ENCODE data around the gene SLC39A8. TPM values are rescaled to one million over a fixed set of nuclear protein-coding genes. Genes with fewer than 3 reads are reported as not detected.

The SLC39A8 gene
- total and polyA plus RNA-seq, 9 of the 15 experiments (the other 6 are each of a cell fraction or from before 2014, with no cell fraction given), result 8.2 to 30.3 (median 25.0) TPM

GRCh38 chr4:102344520-102344953 is 745 bp downstream of the SLC39A8 start:
- H3K79me2 ChIP-seq (ENCODE audit: control insufficient read depth, insufficient read depth, low read length), result peaks cover 25% of the 10 kb centered on the region; the same call in 2 of the 3 replicates
- H4K20me1 ChIP-seq (replicated peaks; ENCODE audit: control insufficient read depth, insufficient read depth, low read length), result no peaks in the 10 kb centered on the region
- ChIA-PET POLR2A (interaction anchor here (0.6 to 1.0 kb wide), 2 partner anchors 11 to 41 kb away, joined by 3 read pairs; no protein-coding TSS in a partner anchor), CTCF (ENCODE audit: low intra/inter-chr PET ratio) (interaction anchor here (0.9 to 2.1 kb wide), 2 partner anchors 86 kb away, joined by 3 to 16 read pairs; no protein-coding TSS in a partner anchor)
- no peaks in the 10 kb centered on the region for H3K36me3 ChIP-seq (ENCODE audit: control insufficient read depth, insufficient read depth, low read length)
- intact Hi-C loops (cut with micrococcal nuclease) (loop anchor here (2.0 to 10.0 kb wide), 2 partner anchors 88 to 670 kb away; partner anchors contain the start of gene SLC9B1), in situ Hi-C loops (cut with MboI) (no loop called here)
- H3K27ac ChIP-seq (ENCODE audit: extremely low read depth, low read depth, low read length), result peak overlapping the region; percentile 85
- WGBS (ENCODE audit: insufficient coverage, low coverage, missing lambda C conversion rate), result under 1% methylated on average over 47 of the region's 48 CpGs
- no TSS peak for BruUV-seq (replicated peaks)
- no peak for FAIRE-seq
- ATAC-seq, result peak; percentile 85
- H3K4me1 ChIP-seq (replicated peaks in 1 of 2; ENCODE audit: control insufficient read depth in 2 of 2, insufficient read depth in 2 of 2, low read length in 2 of 2), result peaks cover 22 to 28% of the 10 kb centered on the region in 2 experiments
- peak overlapping the region; percentile 90 for H3K4me2 ChIP-seq (ENCODE audit: insufficient read depth, low read length)
- H3K4me3 ChIP-seq, result peak overlapping the region; percentile 51
- no peaks in the 10 kb centered on the region for H3K9me1 ChIP-seq (ENCODE audit: control insufficient read depth, insufficient read depth, low read length)
- H3K27me3 ChIP-seq (ENCODE audit: control insufficient read depth in 2 of 2, insufficient read depth in 2 of 2, low read length in 2 of 2), result no peaks in the 10 kb centered on the region
- no peaks in the 10 kb centered on the region for H3K9me3 ChIP-seq (replicated peaks; ENCODE audit: control insufficient read depth, insufficient read depth, low read depth, low read length)
- H3K9ac ChIP-seq (ENCODE audit: insufficient read depth in 1 of 2, low read depth in 2 of 2, low read length in 2 of 2), result peak overlapping the region; percentile 80 to 94
- peak overlapping the region; percentile 93 for H2AFZ ChIP-seq (ENCODE audit: low read depth, low read length)
- peak; percentile 66 to 80 (median 68) for DNase-seq (ENCODE audit: extremely low read depth in 1 of 4, low spot score in 3 of 4)
- TF ChIP-seq ZNF444 (CRISPR knock-in tag; IDR thresholded peaks at IDR 0.05) (no peak), HNRNPK (IDR thresholded peaks at IDR 0.05; ENCODE audit: low read depth, low read length, poor library complexity, severe bottlenecking) (no peak), ZBTB7A (IDR thresholded peaks at IDR 0.05; ENCODE audit: borderline replicate concordance, control insufficient read depth, low read depth, low read length) (peak; percentile 29; the same call in 1 of the 2 replicates), SMARCE1 (IDR thresholded peaks at IDR 0.05) (no peak), ZBTB11 (CRISPR knock-in tag; IDR thresholded peaks at IDR 0.05) (0 out of 6 replicates have a peak, but pooled peaks of 1 of the 3 experiments have one; percentile 48), SIN3A (IDR thresholded peaks at IDR 0.05; ENCODE audit: borderline replicate concordance in 2 of 2, control insufficient read depth in 1 of 2, low read depth in 2 of 2, low read length in 2 of 2) (peak in 1 of 2 experiments; percentile 30; a peak in 1 of 4 replicates), E2F3 (CRISPR knock-in tag; IDR thresholded peaks at IDR 0.05) (peak; percentile 49; the same call in 1 of the 2 replicates)
- TF ChIP-seq, protein P1, sequence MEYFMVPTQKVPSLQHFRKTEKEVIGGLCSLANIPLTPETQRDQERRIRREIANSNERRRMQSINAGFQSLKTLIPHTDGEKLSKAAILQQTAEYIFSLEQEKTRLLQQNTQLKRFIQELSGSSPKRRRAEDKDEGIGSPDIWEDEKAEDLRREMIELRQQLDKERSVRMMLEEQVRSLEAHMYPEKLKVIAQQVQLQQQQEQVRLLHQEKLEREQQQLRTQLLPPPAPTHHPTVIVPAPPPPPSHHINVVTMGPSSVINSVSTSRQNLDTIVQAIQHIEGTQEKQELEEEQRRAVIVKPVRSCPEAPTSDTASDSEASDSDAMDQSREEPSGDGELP (CRISPR knock-in tag; IDR thresholded peaks at IDR 0.05; ENCODE audit: borderline replicate concordance), result peak; percentile 7; the same call in 1 of the 2 replicates
- TF ChIP-seq, protein P2, sequence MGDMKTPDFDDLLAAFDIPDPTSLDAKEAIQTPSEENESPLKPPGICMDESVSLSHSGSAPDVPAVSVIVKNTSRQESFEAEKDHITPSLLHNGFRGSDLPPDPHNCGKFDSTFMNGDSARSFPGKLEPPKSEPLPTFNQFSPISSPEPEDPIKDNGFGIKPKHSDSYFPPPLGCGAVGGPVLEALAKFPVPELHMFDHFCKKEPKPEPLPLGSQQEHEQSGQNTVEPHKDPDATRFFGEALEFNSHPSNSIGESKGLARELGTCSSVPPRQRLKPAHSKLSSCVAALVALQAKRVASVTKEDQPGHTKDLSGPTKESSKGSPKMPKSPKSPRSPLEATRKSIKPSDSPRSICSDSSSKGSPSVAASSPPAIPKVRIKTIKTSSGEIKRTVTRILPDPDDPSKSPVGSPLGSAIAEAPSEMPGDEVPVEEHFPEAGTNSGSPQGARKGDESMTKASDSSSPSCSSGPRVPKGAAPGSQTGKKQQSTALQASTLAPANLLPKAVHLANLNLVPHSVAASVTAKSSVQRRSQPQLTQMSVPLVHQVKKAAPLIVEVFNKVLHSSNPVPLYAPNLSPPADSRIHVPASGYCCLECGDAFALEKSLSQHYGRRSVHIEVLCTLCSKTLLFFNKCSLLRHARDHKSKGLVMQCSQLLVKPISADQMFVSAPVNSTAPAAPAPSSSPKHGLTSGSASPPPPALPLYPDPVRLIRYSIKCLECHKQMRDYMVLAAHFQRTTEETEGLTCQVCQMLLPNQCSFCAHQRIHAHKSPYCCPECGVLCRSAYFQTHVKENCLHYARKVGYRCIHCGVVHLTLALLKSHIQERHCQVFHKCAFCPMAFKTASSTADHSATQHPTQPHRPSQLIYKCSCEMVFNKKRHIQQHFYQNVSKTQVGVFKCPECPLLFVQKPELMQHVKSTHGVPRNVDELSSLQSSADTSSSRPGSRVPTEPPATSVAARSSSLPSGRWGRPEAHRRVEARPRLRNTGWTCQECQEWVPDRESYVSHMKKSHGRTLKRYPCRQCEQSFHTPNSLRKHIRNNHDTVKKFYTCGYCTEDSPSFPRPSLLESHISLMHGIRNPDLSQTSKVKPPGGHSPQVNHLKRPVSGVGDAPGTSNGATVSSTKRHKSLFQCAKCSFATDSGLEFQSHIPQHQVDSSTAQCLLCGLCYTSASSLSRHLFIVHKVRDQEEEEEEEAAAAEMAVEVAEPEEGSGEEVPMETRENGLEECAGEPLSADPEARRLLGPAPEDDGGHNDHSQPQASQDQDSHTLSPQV (IDR thresholded peaks at IDR 0.05), result peak; percentile 62; the same call in 1 of the 2 replicates
